Astrocyte (in vitro differentiated cells and primary cell): ENCODE measurements around the gene SPRED1.

Experiments used
- CTCF ChIP-seq: IDR thresholded peaks from 2 replicates; pipeline ENCODE4 v1.5.1; 2011; ENCODE audit warnings: low read depth, mild to moderate bottlenecking, inconsistent platforms, low read length, moderate library complexity; ENCODE audit not compliant: insufficient read depth
- EZH2 ChIP-seq: IDR thresholded peaks from 2 replicates; pipeline ENCODE4 v1.6.1; 2012; ENCODE audit warnings: mild to moderate bottlenecking, low read length, inconsistent platforms; ENCODE audit not compliant: insufficient read depth

GRCh38 chr15:38211249-38211648 lies 41.4 kb upstream of the SPRED1 start:
- TF ChIP-seq EZH2 (no peak), CTCF (no peak)
